Neural cell (in vitro differentiated cells): Measurements from ENCODE around the gene EXD2. TPM values are rescaled to one million over a fixed set of nuclear protein-coding genes. Genes with fewer than 3 reads are reported as not detected.

Source experiments
- H2AFZ ChIP-seq: fragments of 200-600, 300-800 bp; sonication (generic), shearing (Covaris generic); 2 replicates; pipeline ENCODE4 v1.6.0; 2014; ENCODE audit warnings: low read depth, mild to moderate bottlenecking, antibody characterized with exemption, low read length, moderate library complexity
- H3F3A ChIP-seq: fragments of 200-600 bp; shearing (Covaris generic); 2 replicates; pipeline ENCODE4 v1.6.1; 2016; ENCODE audit warnings: mild to moderate bottlenecking, moderate library complexity, mixed read lengths, antibody characterized with exemption, low read length; ENCODE audit not compliant: insufficient read depth, poor library complexity, severe bottlenecking
- H3K27ac ChIP-seq: fragments of 200-600, 300-800 bp; sonication (generic), shearing (Covaris generic); 2 replicates; pipeline ENCODE4 v1.5.1; 2014; ENCODE audit warnings: mild to moderate bottlenecking, low read length, moderate library complexity
- H3K27me3 ChIP-seq: fragments of 300-800, 200-600 bp; sonication (generic), shearing (Covaris generic); 2 replicates; pipeline ENCODE4 v1.6.0; 2014; ENCODE audit warnings: mild to moderate bottlenecking, low read depth, low read length, moderate library complexity; ENCODE audit not compliant: insufficient read depth
- H3K36me3 ChIP-seq: fragments of 300-800, 200-600 bp; sonication (generic), shearing (Covaris generic); 2 replicates; pipeline ENCODE4 v1.5.1; 2014; ENCODE audit warnings: mild to moderate bottlenecking, antibody characterized with exemption, low read length, moderate library complexity; ENCODE audit not compliant: insufficient read depth
- H3K4me2 ChIP-seq: fragments of 300-800, 200-600 bp; sonication (generic), shearing (Covaris generic); 2 replicates; pipeline ENCODE4 v1.6.0; 2014; ENCODE audit warnings: mild to moderate bottlenecking, low read length
- H3K4me3 ChIP-seq: fragments of 300-800, 200-600 bp; sonication (generic), shearing (Covaris generic); 2 replicates; pipeline ENCODE4 v1.5.1; 2014; ENCODE audit warnings: mild to moderate bottlenecking, low read length, moderate library complexity
- H3K79me2 ChIP-seq: fragments of 200-600 bp; shearing (Covaris generic); replicated peaks from 2 replicates; pipeline ENCODE4 v1.6.0; 2014; ENCODE audit warnings: mild to moderate bottlenecking, low read length, moderate library complexity; ENCODE audit not compliant: insufficient read depth
- H3K9ac ChIP-seq: fragments of 300-800, 200-600 bp; sonication (generic), shearing (Covaris generic); 2 replicates; pipeline ENCODE4 v1.6.1; 2016; ENCODE audit warnings: mild to moderate bottlenecking, low read length, mixed read lengths
- H3K9me2 ChIP-seq: fragments of 200-600 bp; shearing (Covaris generic); 2 replicates; pipeline ENCODE4 v1.6.1; 2016; ENCODE audit warnings: mild to moderate bottlenecking, low read length, mixed read lengths; ENCODE audit not compliant: insufficient read depth
- H3K9me3 ChIP-seq: fragments of 200-600, 300-800 bp; sonication (generic), shearing (Covaris generic); 2 replicates; pipeline ENCODE4 v1.6.1; 2016; ENCODE audit warnings: mild to moderate bottlenecking, mixed run types, low read length, moderate library complexity, mixed read lengths
- H4K20me1 ChIP-seq: fragments of 200-600 bp; shearing (Covaris generic); 2 replicates; pipeline ENCODE4 v1.6.1; 2016; ENCODE audit warnings: mild to moderate bottlenecking, mixed run types; ENCODE audit not compliant: insufficient read depth
- EP300 ChIP-seq: fragments of 450-650 bp; conservative IDR thresholded peaks from 2 replicates; pipeline ENCODE4 v1.6.1; 2014; ENCODE audit warnings: antibody characterized with exemption, mild to moderate bottlenecking, moderate library complexity; ENCODE audit not compliant: poor library complexity, severe bottlenecking
- EZH2 ChIP-seq: fragments of 200-600, 300-800 bp; shearing (Covaris generic), sonication (generic); IDR thresholded peaks from 2 replicates; pipeline ENCODE4 v1.6.1; 2014; ENCODE audit warnings: antibody characterized with exemption, low read length, borderline replicate concordance, mild to moderate bottlenecking; ENCODE audit not compliant: insufficient read depth, poor library complexity, severe bottlenecking
- MXI1 ChIP-seq: fragments of 450-650 bp; conservative IDR thresholded peaks from 2 replicates; pipeline ENCODE4 v1.6.1; 2014; ENCODE audit warnings: antibody characterized with exemption, mild to moderate bottlenecking; ENCODE audit not compliant: poor library complexity, severe bottlenecking
- POLR2AphosphoS5 ChIP-seq: IDR thresholded peaks from 2 replicates; pipeline ENCODE4 v1.6.1; 2012
- RAD21 ChIP-seq: fragments of 450-650 bp; conservative IDR thresholded peaks from 2 replicates; pipeline ENCODE4 v1.6.1; 2014; ENCODE audit warnings: antibody characterized with exemption, mild to moderate bottlenecking, moderate library complexity
- SMC3 ChIP-seq: fragments of 450-650 bp; conservative IDR thresholded peaks from 2 replicates; pipeline ENCODE4 v1.6.1; 2014; ENCODE audit warnings: antibody characterized with exemption, mild to moderate bottlenecking, moderate library complexity; ENCODE audit not compliant: poor library complexity
- TAF1 ChIP-seq: IDR thresholded peaks from 2 replicates; pipeline ENCODE4 v1.6.1; 2012; ENCODE audit warnings: low read depth
- polyA plus RNA-seq: library from polyadenylated mRNA; depleted of rRNA; stranded (reverse); fragments of >200 nt; gene quantifications from 2 replicates; pipeline ENCODE4 v1.2.3, GENCODE V29; 2014
- TF ChIP-seq, protein P1 (sequence below): IDR thresholded peaks from 2 replicates; pipeline ENCODE4 v1.6.1; 2012; ENCODE audit warnings: borderline replicate concordance
- TF ChIP-seq, protein P2 (sequence below): fragments of 450-650 bp; IDR thresholded peaks from 2 replicates; pipeline ENCODE4 v1.5.1; 2014; ENCODE audit warnings: antibody characterized with exemption, mild to moderate bottlenecking, moderate library complexity; ENCODE audit not compliant: poor library complexity, severe bottlenecking

The EXD2 gene
- polyA plus RNA-seq, 1 donor from 2014 or later, result 43.3 TPM

DNA sequence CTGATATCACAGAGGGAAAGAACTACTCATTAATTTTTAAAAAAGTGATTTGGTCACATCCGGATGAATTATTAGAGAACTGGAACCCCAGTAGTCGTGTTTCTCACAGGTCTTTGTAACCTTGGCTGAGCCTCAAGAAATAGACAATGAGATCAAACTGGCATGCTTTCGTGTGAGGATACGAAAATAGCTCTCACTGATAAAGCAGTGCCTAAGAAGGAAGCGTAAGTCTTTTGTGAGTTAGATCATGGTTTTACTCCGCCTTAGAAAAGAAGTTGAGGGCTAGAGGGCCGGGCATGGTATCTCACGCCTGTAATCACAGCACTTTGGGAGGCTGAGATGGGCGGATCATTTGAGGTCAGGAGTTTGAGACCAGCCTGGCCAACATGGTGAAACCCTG is 34.9 kb downstream of the EXD2 start:
- H3K27me3 ChIP-seq, result no peaks in the 10 kb centered on the region
- H3F3A ChIP-seq, result no peaks in the 10 kb centered on the region
- H3K79me2 ChIP-seq, result no peaks in the 10 kb centered on the region
- H3K27ac ChIP-seq, result no peak overlapping the region
- H3K4me3 ChIP-seq, result no peak overlapping the region
- H2AFZ ChIP-seq, result no peak overlapping the region
- TF ChIP-seq TAF1 (no peak), EP300 (no peak), MXI1 (no peak), RAD21 (no peak), EZH2 (no peak), POLR2AphosphoS5 (no peak)
- TF ChIP-seq, protein P1, sequence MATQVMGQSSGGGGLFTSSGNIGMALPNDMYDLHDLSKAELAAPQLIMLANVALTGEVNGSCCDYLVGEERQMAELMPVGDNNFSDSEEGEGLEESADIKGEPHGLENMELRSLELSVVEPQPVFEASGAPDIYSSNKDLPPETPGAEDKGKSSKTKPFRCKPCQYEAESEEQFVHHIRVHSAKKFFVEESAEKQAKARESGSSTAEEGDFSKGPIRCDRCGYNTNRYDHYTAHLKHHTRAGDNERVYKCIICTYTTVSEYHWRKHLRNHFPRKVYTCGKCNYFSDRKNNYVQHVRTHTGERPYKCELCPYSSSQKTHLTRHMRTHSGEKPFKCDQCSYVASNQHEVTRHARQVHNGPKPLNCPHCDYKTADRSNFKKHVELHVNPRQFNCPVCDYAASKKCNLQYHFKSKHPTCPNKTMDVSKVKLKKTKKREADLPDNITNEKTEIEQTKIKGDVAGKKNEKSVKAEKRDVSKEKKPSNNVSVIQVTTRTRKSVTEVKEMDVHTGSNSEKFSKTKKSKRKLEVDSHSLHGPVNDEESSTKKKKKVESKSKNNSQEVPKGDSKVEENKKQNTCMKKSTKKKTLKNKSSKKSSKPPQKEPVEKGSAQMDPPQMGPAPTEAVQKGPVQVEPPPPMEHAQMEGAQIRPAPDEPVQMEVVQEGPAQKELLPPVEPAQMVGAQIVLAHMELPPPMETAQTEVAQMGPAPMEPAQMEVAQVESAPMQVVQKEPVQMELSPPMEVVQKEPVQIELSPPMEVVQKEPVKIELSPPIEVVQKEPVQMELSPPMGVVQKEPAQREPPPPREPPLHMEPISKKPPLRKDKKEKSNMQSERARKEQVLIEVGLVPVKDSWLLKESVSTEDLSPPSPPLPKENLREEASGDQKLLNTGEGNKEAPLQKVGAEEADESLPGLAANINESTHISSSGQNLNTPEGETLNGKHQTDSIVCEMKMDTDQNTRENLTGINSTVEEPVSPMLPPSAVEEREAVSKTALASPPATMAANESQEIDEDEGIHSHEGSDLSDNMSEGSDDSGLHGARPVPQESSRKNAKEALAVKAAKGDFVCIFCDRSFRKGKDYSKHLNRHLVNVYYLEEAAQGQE, result no peak
- no peak overlapping the region for H3K9ac ChIP-seq
- no peaks in the 10 kb centered on the region for H3K9me2 ChIP-seq
- peaks cover 3% of the 10 kb centered on the region for H3K36me3 ChIP-seq
- H3K9me3 ChIP-seq, result no peaks in the 10 kb centered on the region
- H4K20me1 ChIP-seq, result no peaks in the 10 kb centered on the region
- H3K4me2 ChIP-seq, result no peak overlapping the region

- no peak for TF ChIP-seq EP300
- TF ChIP-seq RAD21, result no peak
- TF ChIP-seq SMC3, result no peak
- TF ChIP-seq, protein P1, result no peak
- TF ChIP-seq MXI1, result no peak
- no peak for TF ChIP-seq POLR2AphosphoS5
- no peak for TF ChIP-seq TAF1
- TF ChIP-seq, protein P2, sequence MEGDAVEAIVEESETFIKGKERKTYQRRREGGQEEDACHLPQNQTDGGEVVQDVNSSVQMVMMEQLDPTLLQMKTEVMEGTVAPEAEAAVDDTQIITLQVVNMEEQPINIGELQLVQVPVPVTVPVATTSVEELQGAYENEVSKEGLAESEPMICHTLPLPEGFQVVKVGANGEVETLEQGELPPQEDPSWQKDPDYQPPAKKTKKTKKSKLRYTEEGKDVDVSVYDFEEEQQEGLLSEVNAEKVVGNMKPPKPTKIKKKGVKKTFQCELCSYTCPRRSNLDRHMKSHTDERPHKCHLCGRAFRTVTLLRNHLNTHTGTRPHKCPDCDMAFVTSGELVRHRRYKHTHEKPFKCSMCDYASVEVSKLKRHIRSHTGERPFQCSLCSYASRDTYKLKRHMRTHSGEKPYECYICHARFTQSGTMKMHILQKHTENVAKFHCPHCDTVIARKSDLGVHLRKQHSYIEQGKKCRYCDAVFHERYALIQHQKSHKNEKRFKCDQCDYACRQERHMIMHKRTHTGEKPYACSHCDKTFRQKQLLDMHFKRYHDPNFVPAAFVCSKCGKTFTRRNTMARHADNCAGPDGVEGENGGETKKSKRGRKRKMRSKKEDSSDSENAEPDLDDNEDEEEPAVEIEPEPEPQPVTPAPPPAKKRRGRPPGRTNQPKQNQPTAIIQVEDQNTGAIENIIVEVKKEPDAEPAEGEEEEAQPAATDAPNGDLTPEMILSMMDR, result no peak
- TF ChIP-seq EZH2, result no peak
Observed at GRCh38 chr14:69226736-69227135, 35.4 kb downstream of the EXD2 start.

More at GRCh38 chr14:69226736-69227135, 35.4 kb downstream of the EXD2 start:
- H3K4me2 ChIP-seq, result no peak overlapping the region
- H3K36me3 ChIP-seq, result peaks cover 3% of the 10 kb centered on the region
- no peaks in the 10 kb centered on the region for H3K9me2 ChIP-seq
- no peak overlapping the region for H3K27ac ChIP-seq
- H4K20me1 ChIP-seq, result no peaks in the 10 kb centered on the region
- H3K9me3 ChIP-seq, result no peaks in the 10 kb centered on the region
- H3K27me3 ChIP-seq, result no peaks in the 10 kb centered on the region
- H3K9ac ChIP-seq, result no peak overlapping the region
- no peaks in the 10 kb centered on the region for H3F3A ChIP-seq
- H2AFZ ChIP-seq, result no peak overlapping the region
- H3K79me2 ChIP-seq, result no peaks in the 10 kb centered on the region
- no peak overlapping the region for H3K4me3 ChIP-seq
